Adrenal gland (tissue), 12 donors: Measurements from ENCODE around the gene COL18A1. TPM values are rescaled to one million over a fixed set of nuclear protein-coding genes. Genes with fewer than 3 reads are reported as not detected.

Experiments used
- DNase-seq, 7 donors: peaks; one replicate each; pipeline ENCODE4 v3.0.0-alpha.2; 2019 to 2020
- H3K27ac ChIP-seq, 5 donors: fragments of 200-600 bp; sonication (generic) in 4 of 5; 1 replicate in 3 of 5; 2 replicates in 2 of 5; pipeline versions ENCODE4 v1.5.1 to v1.8.0; 2016 to 2020; ENCODE audit warnings: mild to moderate bottlenecking in 1 of 5
- H3K27me3 ChIP-seq: fragments of 200-600 bp; 2 replicates; pipeline ENCODE4 v1.8.0; 2021
- H3K36me3 ChIP-seq, 2 donors: fragments of 200-600 bp; replicated peaks in 1 of 2; 1 replicate in 1 of 2; 2 replicates in 1 of 2; pipeline versions ENCODE4 v1.5.1 to v1.8.0; 2018 to 2022
- H3K4me1 ChIP-seq, 2 donors: fragments of 200-600 bp; replicated peaks in 1 of 2; 1 replicate in 1 of 2; 2 replicates in 1 of 2; pipeline versions ENCODE4 v1.5.1 to v1.8.0; 2018 to 2021
- H3K4me3 ChIP-seq, 4 donors: fragments of 200-600 bp; sonication (generic) in 3 of 4; one replicate each; pipeline ENCODE4 v1.5.1; 2016 to 2018
- H3K9me3 ChIP-seq, 3 donors: fragments of 200-600 bp; sonication (generic) in 1 of 3; replicated peaks in 1 of 3; 1 replicate in 2 of 3; 2 replicates in 1 of 3; pipeline versions ENCODE4 v1.5.1 to v1.8.0; 2016 to 2021
- POLR2A ChIP-seq, 2 donors: fragments of 450-650 bp; IDR thresholded peaks; one replicate each; pipeline ENCODE4 v1.6.1; 2017; ENCODE audit warnings: antibody characterized with exemption in 2 of 2, mild to moderate bottlenecking in 2 of 2, moderate library complexity in 1 of 2
- WGBS, 4 donors: extraction: QIAGEN DNeasy Blood & Tissue Kit in 2 of 4; methylation state at CpG; one replicate each; pipeline versions ENCODE4 v1.1.5 to v1.1.7; 2013 to 2017; 5-methylcytosine and 5-hydroxymethylcytosine counted together
- intact Hi-C, 2 donors: fragments of 100-400 bp; cut with DNase I; formaldehyde crosslinking; loops; one replicate each; pipeline versions ENCODE4 v1.14.1 to v1.15.0; 2022 to 2023
- polyA plus RNA-seq, 3 donors: library from polyadenylated mRNA; stranded (reverse); fragments of 200-250 nt in 2 of 3; fragments of 350-450 nt in 1 of 3; fragmentation: Illumina TruSeq in 1 of 3; extraction: RNeasy Lipid Tissue Mini Kit (QIAGEN cat#74804) in 1 of 3; gene quantifications; one replicate each; pipeline ENCODE4 v1.2.3, GENCODE V29; 2013 to 2014
- total RNA-seq, 9 donors: library from RNA; depleted of rRNA in 4 of 9; stranded (reverse); fragments of >200 nt in 4 of 9; fragments of 120-200 nt in 1 of 9; fragmentation: NEBNext Ultra II Directional in 1 of 9; extraction: Animal tissue kit (Norgen Biotek cat#: 25700) in 1 of 9; gene quantifications; one replicate each; pipeline versions ENCODE4 v1.1.0 to v1.2.4, GENCODE V29; 2013 to 2023
- TF ChIP-seq, protein P1 (sequence below), 6 experiments: fragments of 450-650 bp in 4 of 6; fragments of 200-600 bp in 2 of 6; sonication (generic) in 1 of 6; IDR thresholded peaks; 1 replicate in 5 of 6; 2 replicates in 1 of 6; pipeline versions ENCODE4 v1.5.1 to v1.8.0; 2016 to 2021; ENCODE audit warnings: antibody characterized with exemption in 6 of 6, mild to moderate bottlenecking in 2 of 6, moderate library complexity in 1 of 6
- donor health status: healthy with polysubstance abuse.
- donor health status: Bipolar disorder and iron deficiency.
- donor health status: DM: yes; HTN: yes; CAD: no.
- donor health status: DM: no; HTN: no; CAD: no.
- donor health status: DM: no; HTN: no; CAD: no.
- donor health status: DM: yes; HTN: yes; CAD: no.

The COL18A1 gene
- total and polyA plus RNA-seq, 12 donors = 10.9 to 244 (median 141) TPM

DNA sequence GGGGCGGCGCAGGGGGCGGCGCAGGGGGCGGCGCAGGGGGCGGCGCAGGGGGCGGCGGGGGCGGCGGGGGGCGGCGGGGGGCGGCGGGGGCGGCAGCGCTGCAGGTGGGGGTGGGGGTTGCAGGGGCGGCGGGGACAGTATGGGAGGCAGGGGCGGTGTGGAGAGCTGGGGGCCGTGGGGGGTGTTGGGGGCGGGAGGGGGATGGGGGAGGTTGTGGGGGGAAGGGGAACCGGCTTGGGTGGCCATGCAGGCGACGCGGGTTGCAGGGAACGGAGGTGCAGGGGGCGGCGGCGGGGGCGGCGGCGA, 150.2 kb downstream of the COL18A1 start:
- peaks cover 0 to 8% of the 10 kb centered on the region in 2 donors for H3K4me1 ChIP-seq
- intact Hi-C loops = loop anchor here (5.0 kb wide), 3 partner anchors 42 to 267 kb away; no protein-coding TSS in a partner anchor
- no peaks in the 10 kb centered on the region for H3K36me3 ChIP-seq
- no peaks in the 10 kb centered on the region for H3K27me3 ChIP-seq
- peak overlapping the region in 4 of 5 donors; percentile 85 to 98 (median 96) for H3K27ac ChIP-seq
- no peak for DNase-seq
- no peaks in the 10 kb centered on the region for H3K9me3 ChIP-seq
- peak overlapping the region in 1 of 4 donors; percentile 46 for H3K4me3 ChIP-seq
- no peak for TF ChIP-seq POLR2A (IDR thresholded peaks at IDR 0.05)
- TF ChIP-seq, protein P1, sequence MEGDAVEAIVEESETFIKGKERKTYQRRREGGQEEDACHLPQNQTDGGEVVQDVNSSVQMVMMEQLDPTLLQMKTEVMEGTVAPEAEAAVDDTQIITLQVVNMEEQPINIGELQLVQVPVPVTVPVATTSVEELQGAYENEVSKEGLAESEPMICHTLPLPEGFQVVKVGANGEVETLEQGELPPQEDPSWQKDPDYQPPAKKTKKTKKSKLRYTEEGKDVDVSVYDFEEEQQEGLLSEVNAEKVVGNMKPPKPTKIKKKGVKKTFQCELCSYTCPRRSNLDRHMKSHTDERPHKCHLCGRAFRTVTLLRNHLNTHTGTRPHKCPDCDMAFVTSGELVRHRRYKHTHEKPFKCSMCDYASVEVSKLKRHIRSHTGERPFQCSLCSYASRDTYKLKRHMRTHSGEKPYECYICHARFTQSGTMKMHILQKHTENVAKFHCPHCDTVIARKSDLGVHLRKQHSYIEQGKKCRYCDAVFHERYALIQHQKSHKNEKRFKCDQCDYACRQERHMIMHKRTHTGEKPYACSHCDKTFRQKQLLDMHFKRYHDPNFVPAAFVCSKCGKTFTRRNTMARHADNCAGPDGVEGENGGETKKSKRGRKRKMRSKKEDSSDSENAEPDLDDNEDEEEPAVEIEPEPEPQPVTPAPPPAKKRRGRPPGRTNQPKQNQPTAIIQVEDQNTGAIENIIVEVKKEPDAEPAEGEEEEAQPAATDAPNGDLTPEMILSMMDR (IDR thresholded peaks at IDR 0.05) = no peak
- WGBS, 4 donors = 0 to 1% methylated on average over 10 to 12 of the region's 34 CpGs; no CpG with 5 or more reads in 2 of the 4 donors

DNA sequence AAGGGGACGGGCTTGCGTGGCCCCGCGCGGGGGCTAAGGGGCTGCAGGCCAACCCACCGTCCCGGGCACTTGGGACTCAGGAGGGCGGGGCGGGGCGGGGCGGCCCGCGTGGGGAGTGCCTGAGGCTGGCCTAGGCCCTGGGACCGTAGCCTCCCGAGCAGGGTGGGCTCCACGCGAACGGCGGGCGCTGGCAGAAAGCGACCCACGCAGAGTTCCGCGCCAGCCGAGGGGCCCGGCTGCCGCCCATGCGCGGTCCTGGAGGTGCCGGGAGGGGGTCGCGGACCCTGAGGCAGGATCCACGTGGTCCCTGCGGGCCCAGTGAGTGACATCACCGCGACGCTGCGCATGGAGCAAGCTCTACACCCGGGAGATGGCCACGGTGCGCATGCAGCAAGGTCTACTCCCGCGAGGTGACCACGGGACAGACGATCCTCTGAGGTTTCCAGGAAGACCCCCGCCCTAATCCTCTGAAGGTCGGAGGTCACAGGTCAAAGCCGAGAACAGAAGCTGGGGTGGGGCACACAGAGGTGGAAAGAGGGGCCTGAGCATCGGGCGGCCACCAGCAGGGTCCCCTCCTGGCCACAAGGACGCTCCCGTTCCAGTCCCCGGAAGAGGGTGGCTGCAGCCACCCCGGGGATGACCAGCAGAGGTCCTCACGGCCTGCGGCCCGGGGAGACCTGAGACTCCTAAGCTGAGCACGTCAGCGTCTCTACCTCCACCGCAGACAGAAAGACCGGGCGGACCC, 150.8 kb downstream of the COL18A1 start:
- WGBS, 4 donors = 1% methylated on average over 34 to 62 of the region's 62 CpGs; no CpG with 5 or more reads in 1 of the 4 donors
- intact Hi-C loops = loop anchor here (2.0 to 5.0 kb wide), 4 partner anchors 39 to 267 kb away; no protein-coding TSS in a partner anchor
- peak overlapping the region in 1 of 4 donors; percentile 46 for H3K4me3 ChIP-seq
- H3K27ac ChIP-seq = peak overlapping the region in 4 of 5 donors; percentile 85 to 98 (median 96)
- peak; percentile 12 to 32 for TF ChIP-seq POLR2A (IDR thresholded peaks at IDR 0.05)
- TF ChIP-seq, protein P1 (IDR thresholded peaks at IDR 0.05) = peak; percentile 63 to 99 (median 89)
- H3K36me3 ChIP-seq = no peaks in the 10 kb centered on the region
- peaks cover 0 to 8% of the 10 kb centered on the region in 2 donors for H3K4me1 ChIP-seq
- peak; percentile 79 to 94 (median 89) for DNase-seq
- no peaks in the 10 kb centered on the region for H3K27me3 ChIP-seq
- H3K9me3 ChIP-seq = no peaks in the 10 kb centered on the region

GRCh38 chr21:45556302-45556644, 151.3 kb downstream of the COL18A1 start:
- TF ChIP-seq POLR2A (IDR thresholded peaks at IDR 0.05) = no peak
- TF ChIP-seq, protein P1 (IDR thresholded peaks at IDR 0.05) = peak in 2 of 6 experiments; percentile 6 to 41
- 33 to 39% (median 35%) methylated on average over 8 to 12 of the region's 12 CpGs for WGBS, 4 donors
- Histone ChIP-seq H3K27ac (peak overlapping the region in 4 of 5 donors; percentile 85 to 98 (median 96)), H3K9me3 (no peaks in the 10 kb centered on the region), H3K36me3 (no peaks in the 10 kb centered on the region), H3K4me1 (peaks cover 0 to 6% of the 10 kb centered on the region in 2 donors), H3K27me3 (no peaks in the 10 kb centered on the region), H3K4me3 (peak overlapping the region in 1 of 4 donors; percentile 46)
- no peak for DNase-seq
- intact Hi-C loops = loop anchor here (2.0 to 5.0 kb wide), 4 partner anchors 39 to 266 kb away; no protein-coding TSS in a partner anchor

DNA sequence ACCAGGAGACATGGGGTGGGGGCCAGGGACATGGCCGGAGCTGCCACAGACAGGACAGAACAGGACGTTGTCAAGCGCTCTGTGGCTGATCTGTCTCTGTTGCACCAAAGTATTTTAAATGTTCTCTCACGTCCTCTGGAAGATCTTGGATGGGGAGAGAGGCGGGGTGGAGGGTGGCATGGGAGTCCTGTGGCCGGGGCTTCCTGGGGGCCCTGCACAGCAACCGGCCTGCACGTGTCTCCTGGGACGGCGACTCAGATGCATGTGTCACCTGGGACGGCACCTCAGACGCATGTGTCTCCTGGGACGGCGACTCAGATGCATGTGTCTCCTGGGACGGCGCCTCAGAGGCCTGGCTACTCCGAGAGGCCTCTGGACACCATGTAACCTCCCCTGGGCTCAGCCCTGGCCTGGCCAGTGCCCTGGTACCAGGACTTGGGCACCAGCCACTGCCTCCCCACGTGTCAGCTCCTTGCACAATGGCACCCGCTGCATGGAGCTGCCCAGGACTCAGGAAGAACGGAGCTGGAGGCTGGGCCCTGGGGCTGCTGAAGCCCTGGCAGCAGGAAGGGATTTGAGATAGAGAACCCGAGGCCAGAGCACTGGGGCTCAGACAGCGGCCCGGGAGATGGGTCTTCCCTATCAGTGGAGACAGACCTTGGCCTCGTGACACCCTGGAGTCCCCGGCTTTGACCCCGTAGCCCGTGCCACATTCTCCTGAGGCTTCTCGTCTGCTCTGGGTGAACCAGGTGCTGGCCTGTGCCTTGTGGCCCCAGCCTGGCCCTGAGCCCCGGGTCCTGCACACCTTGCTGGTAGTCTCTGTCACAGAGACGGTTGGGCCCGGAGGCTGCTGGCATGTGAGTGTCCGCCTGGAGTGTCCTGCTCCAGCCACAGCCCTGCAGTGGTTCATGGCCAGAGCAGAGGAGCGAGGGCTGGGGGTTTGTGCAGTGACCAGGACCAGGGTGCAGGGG, 152.0 kb downstream of the COL18A1 start:
- Histone ChIP-seq H3K27ac (peak overlapping the region in 2 of 5 donors; percentile 94 to 97), H3K4me3 (no peak overlapping the region), H3K27me3 (no peaks in the 10 kb centered on the region), H3K36me3 (no peaks in the 10 kb centered on the region), H3K9me3 (no peaks in the 10 kb centered on the region), H3K4me1 (peaks cover 0 to 4% of the 10 kb centered on the region in 2 donors)
- intact Hi-C loops = loop anchor here (2.0 to 5.0 kb wide), 4 partner anchors 38 to 265 kb away; no protein-coding TSS in a partner anchor
- peak in 5 of 7 donors; percentile 21 to 39 (median 29) for DNase-seq
- TF ChIP-seq, protein P1 (IDR thresholded peaks at IDR 0.05) = no peak
- TF ChIP-seq POLR2A (IDR thresholded peaks at IDR 0.05) = no peak
- 81 to 89% (median 86%) methylated on average over 7 to 33 of the region's 33 CpGs for WGBS, 4 donors
